IMR-90 (cell line): Measurements from ENCODE around the gene OPRL1. TPM values are rescaled to one million over a fixed set of nuclear protein-coding genes. Genes with fewer than 3 reads are reported as not detected.

Experiments used
- ATAC-seq: fragments of 200-7000 bp; cut with Tn5 transposase; 2 replicates; pipeline ENCODE4 v1.9.1; 2020; ENCODE audit warnings: low read depth, mild to moderate bottlenecking, moderate library complexity
- BruUV-seq: library from RNA; stranded (reverse); fragments of 400-500 nt; replicated peaks from 2 replicates; lab custom pipeline; 2021; lab: Mats Ljungman, UMichigan
- CTCF ChIA-PET: fragments of 300-600 bp; formaldehyde crosslinking; extraction: SDS; loops from one replicate; lab custom pipeline; 2021; ENCODE audit warnings: antibody characterized with exemption; lab: Yijun Ruan, JAX
- POLR2A ChIA-PET: fragments of 300-600 bp; sonication (Branson Sonifier 250); formaldehyde crosslinking; loops from one replicate; lab custom pipeline; 2022; ENCODE audit warnings: antibody characterized with exemption; ENCODE audit not compliant: unreplicated experiment; lab: Charles Lee
- DNase-seq: peaks from one replicate; pipeline ENCODE4 v3.0.0; 2013
- H2AFZ ChIP-seq: replicated peaks from 2 replicates; pipeline ENCODE3; 2013; ENCODE audit warnings: low read length, mild to moderate bottlenecking; ENCODE audit not compliant: poor library complexity
- H2AK5ac ChIP-seq: 2 replicates; pipeline ENCODE4 v1.6.1; 2013; ENCODE audit warnings: low read depth, low read length, inconsistent platforms
- H2AK9ac ChIP-seq: replicated peaks from 2 replicates; pipeline ENCODE3; 2013; ENCODE audit warnings: mild to moderate bottlenecking, low read depth, low read length, moderate library complexity; ENCODE audit not compliant: poor library complexity
- H2BK120ac ChIP-seq: 2 replicates; pipeline ENCODE4 v1.6.1; 2013; ENCODE audit warnings: low read depth, low read length, inconsistent platforms
- H2BK15ac ChIP-seq: 3 replicates; pipeline ENCODE4 v1.6.1; 2013; ENCODE audit warnings: low read depth, low read length, inconsistent platforms
- H2BK20ac ChIP-seq: 2 replicates; pipeline ENCODE4 v1.6.1; 2013; ENCODE audit warnings: low read depth, mild to moderate bottlenecking, inconsistent platforms, low read length, moderate library complexity
- H2BK5ac ChIP-seq: 2 replicates; pipeline ENCODE4 v1.6.1; 2013; ENCODE audit warnings: mild to moderate bottlenecking, low read depth, low read length, inconsistent platforms; ENCODE audit not compliant: poor library complexity, severe bottlenecking
- H3K14ac ChIP-seq: replicated peaks from 2 replicates; pipeline ENCODE4 v1.6.1; 2013; ENCODE audit warnings: low read depth, low read length, inconsistent platforms
- H3K18ac ChIP-seq: 2 replicates; pipeline ENCODE4 v1.6.1; 2013; ENCODE audit warnings: low read depth, low read length, control low read depth
- H3K23ac ChIP-seq: 2 replicates; pipeline ENCODE4 v1.6.1; 2013; ENCODE audit warnings: low read depth, low read length, inconsistent platforms
- H3K27ac ChIP-seq: 2 replicates; pipeline ENCODE4 v1.5.1; 2013; ENCODE audit warnings: mild to moderate bottlenecking, control low read depth, low read length; ENCODE audit not compliant: insufficient read depth
- H3K27me3 ChIP-seq: 2 replicates; pipeline ENCODE4 v1.6.1; 2013; ENCODE audit warnings: low read length; ENCODE audit not compliant: control insufficient read depth, insufficient read depth
- H3K36me3 ChIP-seq: 2 replicates; pipeline ENCODE4 v1.6.1; 2013; ENCODE audit warnings: low read length, mixed read lengths; ENCODE audit not compliant: control insufficient read depth, insufficient read depth
- H3K4ac ChIP-seq: 2 replicates; pipeline ENCODE4 v1.6.1; 2013; ENCODE audit warnings: low read depth, low read length, inconsistent platforms
- H3K4me1 ChIP-seq: 2 replicates; pipeline ENCODE4 v1.6.1; 2013; ENCODE audit warnings: low read length, mixed read lengths; ENCODE audit not compliant: control insufficient read depth, insufficient read depth
- H3K4me2 ChIP-seq: 2 replicates; pipeline ENCODE4 v1.6.1; 2013; ENCODE audit warnings: low read depth, mild to moderate bottlenecking, control low read depth, low read length, moderate library complexity
- H3K4me3 ChIP-seq: 2 replicates; pipeline ENCODE4 v1.5.1; 2013; ENCODE audit warnings: low read depth, mild to moderate bottlenecking, control low read depth, low read length, moderate library complexity; ENCODE audit not compliant: insufficient read depth
- H3K56ac ChIP-seq: 2 replicates; pipeline ENCODE4 v1.6.1; 2013; ENCODE audit warnings: low read length, inconsistent platforms; ENCODE audit not compliant: insufficient read depth; ENCODE audit errors: extremely low read depth
- H3K79me1 ChIP-seq, 2 experiments: 2 replicates each; pipeline ENCODE4 v1.6.1; 2013; ENCODE audit warnings: low read length in 2 of 2, inconsistent platforms in 1 of 2, low read depth in 1 of 2
- H3K9ac ChIP-seq: 2 replicates; pipeline ENCODE4 v1.6.1; 2013; ENCODE audit warnings: low read depth, low read length, control low read depth
- H3K9me1 ChIP-seq: 2 replicates; pipeline ENCODE4 v1.6.1; 2013; ENCODE audit warnings: low read length, inconsistent platforms; ENCODE audit not compliant: insufficient read depth
- H3K9me3 ChIP-seq: 2 replicates; pipeline ENCODE4 v1.6.1; 2013; ENCODE audit warnings: low read length; ENCODE audit not compliant: control insufficient read depth, insufficient read depth
- H4K20me1 ChIP-seq: 2 replicates; pipeline ENCODE4 v1.6.1; 2013; ENCODE audit warnings: low read length, inconsistent platforms; ENCODE audit not compliant: insufficient read depth
- H4K5ac ChIP-seq: 2 replicates; pipeline ENCODE4 v1.6.1; 2013; ENCODE audit warnings: mild to moderate bottlenecking, low read depth, low read length, control low read depth
- H4K8ac ChIP-seq, 2 experiments: 2 replicates each; pipeline ENCODE4 v1.6.1; 2013; ENCODE audit warnings: low read depth in 2 of 2, low read length in 2 of 2, control low read depth in 1 of 2, inconsistent platforms in 1 of 2
- H4K91ac ChIP-seq: 2 replicates; pipeline ENCODE4 v1.6.1; 2013; ENCODE audit warnings: low read depth, low read length, inconsistent platforms; ENCODE audit not compliant: insufficient read depth
- CEBPB ChIP-seq: IDR thresholded peaks from 2 replicates; pipeline ENCODE4 v1.6.1; 2012; ENCODE audit warnings: low read depth, low read length, improper control_type of control experiment
- CHD1 ChIP-seq: IDR thresholded peaks from 2 replicates; pipeline ENCODE4 v1.6.1; 2012; ENCODE audit warnings: low read depth, low read length, improper control_type of control experiment
- MAFK ChIP-seq: IDR thresholded peaks from 2 replicates; pipeline ENCODE4 v1.6.1; 2012; ENCODE audit warnings: low read depth, low read length, improper control_type of control experiment
- MAZ ChIP-seq: IDR thresholded peaks from 2 replicates; pipeline ENCODE4 v1.6.1; 2012; ENCODE audit warnings: low read depth, mild to moderate bottlenecking, low read length, improper control_type of control experiment, moderate library complexity, borderline replicate concordance
- MXI1 ChIP-seq: IDR thresholded peaks from 2 replicates; pipeline ENCODE4 v1.6.1; 2012; ENCODE audit warnings: low read depth, mild to moderate bottlenecking, low read length, moderate library complexity, borderline replicate concordance
- NFE2L2 ChIP-seq: fragments of 150-350 bp; IDR thresholded peaks from 2 replicates; pipeline ENCODE4 v1.6.1; 2016; ENCODE audit warnings: low read depth, mild to moderate bottlenecking, low read length
- POLR2A ChIP-seq: IDR thresholded peaks from 2 replicates; pipeline ENCODE4 v1.6.1; 2012; ENCODE audit warnings: mild to moderate bottlenecking, low read depth, low read length
- RAD21 ChIP-seq: IDR thresholded peaks from 2 replicates; pipeline ENCODE4 v1.6.1; 2012; ENCODE audit warnings: low read length, improper control_type of control experiment
- RCOR1 ChIP-seq: IDR thresholded peaks from 2 replicates; pipeline ENCODE4 v1.6.1; 2012; ENCODE audit warnings: mild to moderate bottlenecking, low read length, improper control_type of control experiment; ENCODE audit not compliant: insufficient replicate concordance
- RFX5 ChIP-seq: IDR thresholded peaks from 2 replicates; pipeline ENCODE4 v1.8.0; 2012; ENCODE audit warnings: low read depth, mild to moderate bottlenecking, low read length, moderate library complexity
- SMC3 ChIP-seq: fragments of 150-350 bp; IDR thresholded peaks from 2 replicates; pipeline ENCODE4 v1.6.1; 2016; ENCODE audit warnings: low read depth, mild to moderate bottlenecking, antibody characterized with exemption, low read length, moderate library complexity
- USF2 ChIP-seq: fragments of 150-350 bp; IDR thresholded peaks from 2 replicates; pipeline ENCODE4 v1.6.1; 2017; ENCODE audit warnings: mild to moderate bottlenecking, antibody characterized with exemption, low read length, low read depth
- WGBS, 2 experiments: methylation state at CpG; one replicate each; pipeline versions ENCODE4 v1.1.5 to v1.1.7; 2013; ENCODE audit warnings: missing lambda C conversion rate in 2 of 2; ENCODE audit not compliant: insufficient read length in 1 of 2; ENCODE audit errors: extremely low coverage in 2 of 2; 5-methylcytosine and 5-hydroxymethylcytosine counted together
- dilution Hi-C: fragments of 300-500 bp; cut with HindIII; formaldehyde crosslinking; loops from one replicate; pipeline ENCODE4 v1.14.3; 2018; ENCODE audit warnings: low sequenced_read_pairs; ENCODE audit not compliant: unreplicated experiment
- in situ Hi-C: fragments of 300-500 bp; cut with MboI; formaldehyde crosslinking; loops from 3 replicates; pipeline ENCODE4 v1.14.3; 2019; ENCODE audit warnings: low sequenced_read_pairs, inconsistent platforms, mixed read lengths
- intact Hi-C: fragments of 100-400 bp; cut with micrococcal nuclease; formaldehyde crosslinking; loops from 2 replicates; pipeline ENCODE4 v1.10.0; 2022
- polyA plus RNA-seq, 3 experiments: library from polyadenylated mRNA; depleted of rRNA; stranded (reverse); fragments of >200 nt; gene quantifications; 2 replicates each; pipeline ENCODE4 v1.2.3, GENCODE V29; 2012; ENCODE audit warnings: low replicate concordance in 1 of 3
- total RNA-seq: library from RNA; depleted of rRNA; stranded (reverse); fragments of >200 nt; gene quantifications from 2 replicates; pipeline ENCODE4 v1.2.3, GENCODE V29; 2012
- TF ChIP-seq, protein P1 (sequence below): fragments of 150-350 bp; IDR thresholded peaks from 2 replicates; pipeline ENCODE4 v1.6.1; 2016; ENCODE audit warnings: low read depth, mild to moderate bottlenecking, low read length, moderate library complexity, borderline replicate concordance

OPRL1 gene
- total and polyA plus RNA-seq, 2 of the 4 experiments (the other 2 are of a cell fraction) = 0.36 to 1.2 TPM

DNA sequence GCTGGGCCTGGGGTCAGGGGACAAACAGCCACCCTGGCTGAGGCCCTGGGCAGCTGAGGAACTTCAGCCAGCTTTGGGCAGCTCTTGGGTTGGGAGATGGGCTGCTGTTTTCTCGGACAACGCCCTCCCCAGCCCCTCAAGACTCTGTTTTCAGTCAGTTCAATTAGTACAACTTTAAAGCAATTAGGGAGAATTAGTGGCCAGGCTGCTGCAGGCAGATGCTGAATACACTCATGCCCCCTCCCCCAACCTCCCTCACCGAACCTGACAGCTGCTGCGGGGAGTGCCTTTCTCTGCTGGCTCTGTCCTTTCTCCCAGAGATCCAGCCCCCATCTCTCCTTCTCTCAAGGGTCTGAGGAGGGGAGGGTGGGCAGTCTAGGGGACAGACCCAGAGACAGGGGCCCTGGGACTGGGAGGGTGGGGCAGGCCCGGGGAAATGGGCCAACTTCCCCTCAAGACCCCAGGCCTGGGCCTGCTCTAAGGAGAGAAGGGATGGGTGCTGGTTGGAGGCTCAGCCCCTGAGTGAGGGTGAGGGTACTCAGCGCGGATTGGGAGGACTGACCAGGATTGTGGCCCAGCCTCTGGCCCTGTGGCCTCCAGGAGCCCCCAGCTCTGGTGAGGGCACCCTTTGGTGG is 66.5 kb downstream of the OPRL1 start:
- Histone ChIP-seq H3K4me2 (no peak overlapping the region), H3K36me3 (no peaks in the 10 kb centered on the region), H4K8ac (no peak overlapping the region), H2BK5ac (no peak overlapping the region), H3K79me1 (no peaks in the 10 kb centered on the region), H3K18ac (no peak overlapping the region), H3K27me3 (peaks cover 8% of the 10 kb centered on the region), H2AK5ac (no peak overlapping the region), H3K9ac (no peak overlapping the region), H3K4me1 (no peaks in the 10 kb centered on the region), H3K56ac (no peak overlapping the region), H3K14ac (no peak overlapping the region), H2AK9ac (no peak overlapping the region), H3K4me3 (no peak overlapping the region), H2BK15ac (no peak overlapping the region), H3K4ac (no peak overlapping the region), H2BK20ac (no peak overlapping the region), H4K20me1 (no peaks in the 10 kb centered on the region), H3K27ac (no peak overlapping the region), H2AFZ (no peak overlapping the region), H3K9me1 (no peaks in the 10 kb centered on the region), H3K23ac (no peak overlapping the region), H4K5ac (no peak overlapping the region), H2BK120ac (no peak overlapping the region), H4K91ac (no peak overlapping the region), H3K9me3 (peaks cover 11% of the 10 kb centered on the region)
- in situ Hi-C loops = no loop called here
- ATAC-seq (no peak), DNase-seq (no peak)
- dilution Hi-C loops = no loop called here
- intact Hi-C loops = no loop called here
- ChIA-PET CTCF (no interaction called here), POLR2A (no interaction called here)
- BruUV-seq = no TSS peak
- whole genome bisulfite sequencing, 2 experiments = no CpG with 5 or more reads among the region's 7 CpGs
- TF ChIP-seq MAFK = no peak
- no peak for TF ChIP-seq MXI1
- no peak for TF ChIP-seq RFX5
- TF ChIP-seq POLR2A = no peak
- TF ChIP-seq, protein P1, sequence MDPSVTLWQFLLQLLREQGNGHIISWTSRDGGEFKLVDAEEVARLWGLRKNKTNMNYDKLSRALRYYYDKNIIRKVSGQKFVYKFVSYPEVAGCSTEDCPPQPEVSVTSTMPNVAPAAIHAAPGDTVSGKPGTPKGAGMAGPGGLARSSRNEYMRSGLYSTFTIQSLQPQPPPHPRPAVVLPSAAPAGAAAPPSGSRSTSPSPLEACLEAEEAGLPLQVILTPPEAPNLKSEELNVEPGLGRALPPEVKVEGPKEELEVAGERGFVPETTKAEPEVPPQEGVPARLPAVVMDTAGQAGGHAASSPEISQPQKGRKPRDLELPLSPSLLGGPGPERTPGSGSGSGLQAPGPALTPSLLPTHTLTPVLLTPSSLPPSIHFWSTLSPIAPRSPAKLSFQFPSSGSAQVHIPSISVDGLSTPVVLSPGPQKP = no peak
- TF ChIP-seq NFE2L2 = no peak
- TF ChIP-seq USF2 = no peak
- no peak for TF ChIP-seq SMC3
- no peak for TF ChIP-seq CEBPB
- no peak for TF ChIP-seq MAZ
- no peak for TF ChIP-seq RAD21
- no peak for TF ChIP-seq RCOR1
- no peak for TF ChIP-seq CHD1
